Loucy (cell line): ENCODE measurements around the gene KIF3B.

Experiments used
- CTCF ChIP-seq: fragments of 200-600 bp; sonication (generic); conservative IDR thresholded peaks from 2 replicates; pipeline ENCODE4 v1.5.1; 2014; ENCODE audit warnings: mild to moderate bottlenecking, antibody characterized with exemption, low read length
- EZH2phosphoT487 ChIP-seq: fragments of 200-600 bp; IDR thresholded peaks from 2 replicates; pipeline ENCODE4 v1.6.1; 2018; ENCODE audit warnings: antibody characterized with exemption, mild to moderate bottlenecking, moderate library complexity, borderline replicate concordance

- TF ChIP-seq CTCF (no peak), EZH2phosphoT487 (no peak)
These were observed 56.8 kb downstream of the KIF3B start for GRCh38 chr20:32333988-32334885.
